Fibroblast of skin of back (primary cell): Measurements from ENCODE around the gene OR5H14. TPM values are rescaled to one million over a fixed set of nuclear protein-coding genes. Genes with fewer than 3 reads are reported as not detected.
"Not testable (repeated sequence)": the region's sequence is repeated elsewhere in the genome, so short reads cannot be mapped to it uniquely, and the experiment has no call there.

ENCODE experiments used
- DNase-seq: peaks from one replicate; pipeline ENCODE4 v3.0.0-alpha.2; 2013
- polyA plus RNA-seq, 2 experiments: library from polyadenylated mRNA; unstranded; fragments of 120-200 nt; gene quantifications; one replicate each; pipeline ENCODE4 v1.2.1, GENCODE V29; 2013; ENCODE audit not compliant: insufficient read length in 2 of 2

The OR5H14 gene
- 0.01 TPM for polyA plus RNA-seq (2013, experiment 1 of 2; ENCODE audit: insufficient read length)
- polyA plus RNA-seq (2013, experiment 2 of 2; ENCODE audit: insufficient read length), result not detected

GRCh38 chr3:98147179-98147578 lies at the start of gene OR5H14:
Gene OR5H14, plus strand, starts transcription at chr3:98147479. Its CDS starts 1,907 bp downstream, at chr3:98149386.
- DNase-seq, result no peak

GRCh38 chr3:98099848-98100247 lies 47.4 kb upstream of the OR5H14 start:
- DNase-seq, result no peak

- DNase-seq, result no peak
These were observed 39.1 kb upstream of the OR5H14 start for GRCh38 chr3:98108162-98108561.

- DNase-seq, result no peak
These were observed 37.3 kb upstream of the OR5H14 start for GRCh38 chr3:98109807-98110549.

DNA sequence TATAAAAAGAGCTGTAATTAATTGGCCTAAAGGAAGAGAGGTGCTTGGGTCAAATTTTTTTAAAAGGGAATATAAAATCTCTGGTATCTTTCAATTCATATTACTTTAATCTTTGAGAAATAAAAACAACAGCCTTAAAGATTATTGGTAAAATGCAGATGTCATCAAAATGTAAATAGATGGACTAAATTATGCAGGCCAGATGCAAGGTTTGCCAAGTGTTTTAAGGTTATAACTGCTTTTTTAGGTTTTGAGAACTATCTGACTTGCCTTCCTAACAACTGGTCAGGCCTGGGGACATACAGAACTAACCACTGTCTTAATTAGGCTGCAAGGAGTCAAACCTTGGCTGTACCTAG lies 36.8 kb upstream of the OR5H14 start:
- no peak for DNase-seq

DNA sequence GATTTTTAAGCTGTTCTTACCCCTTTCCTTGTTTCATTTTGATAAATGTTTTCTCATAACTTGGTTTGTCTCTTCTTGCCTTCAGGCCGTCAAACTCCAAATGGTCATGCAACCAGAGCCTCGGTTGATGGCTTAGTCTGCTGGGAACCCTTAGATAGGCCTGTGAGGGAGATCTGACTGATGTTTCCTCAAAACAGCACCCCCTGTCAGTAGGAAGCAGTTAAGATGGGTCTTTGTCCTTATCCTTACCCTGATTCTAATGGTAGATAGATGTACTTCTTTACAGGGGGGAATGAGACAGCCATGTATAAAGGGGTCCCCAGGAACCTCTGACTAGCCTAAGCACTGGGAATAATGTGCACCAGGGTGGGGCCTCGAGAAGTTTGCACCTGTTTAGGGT lies 33.0 kb upstream of the OR5H14 start:
- no peak for DNase-seq

GRCh38 chr3:98115717-98116116 lies 31.6 kb upstream of the OR5H14 start:
- no peak for DNase-seq

GRCh38 chr3:98130421-98130820 lies 16.9 kb upstream of the OR5H14 start, which contains the start of gene OR5H1:
Gene OR5H1, plus strand, starts transcription at chr3:98130721. Its CDS starts 1,977 bp downstream, at chr3:98132698.
- DNase-seq, result no peak

DNA sequence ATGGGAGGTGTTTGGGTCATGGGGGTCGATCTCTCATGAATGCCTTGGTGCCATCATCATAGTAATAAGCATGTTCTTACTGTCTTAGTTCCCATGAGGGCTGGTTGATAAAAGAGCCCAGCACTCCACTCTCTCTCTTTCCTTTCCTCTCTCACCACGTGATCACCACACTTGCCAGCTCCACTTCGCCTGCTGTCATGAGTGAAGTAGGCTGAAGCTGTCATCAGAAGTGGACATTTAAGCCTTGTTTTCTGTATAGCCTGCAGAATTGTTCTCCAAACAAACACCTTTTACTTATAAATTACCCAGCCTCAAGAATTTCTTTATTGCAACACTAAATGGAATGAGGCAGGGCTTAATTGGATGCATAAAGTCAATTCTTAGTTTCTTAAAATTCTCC lies 10.6 kb upstream of the OR5H14 start:
- no peak for DNase-seq

DNA sequence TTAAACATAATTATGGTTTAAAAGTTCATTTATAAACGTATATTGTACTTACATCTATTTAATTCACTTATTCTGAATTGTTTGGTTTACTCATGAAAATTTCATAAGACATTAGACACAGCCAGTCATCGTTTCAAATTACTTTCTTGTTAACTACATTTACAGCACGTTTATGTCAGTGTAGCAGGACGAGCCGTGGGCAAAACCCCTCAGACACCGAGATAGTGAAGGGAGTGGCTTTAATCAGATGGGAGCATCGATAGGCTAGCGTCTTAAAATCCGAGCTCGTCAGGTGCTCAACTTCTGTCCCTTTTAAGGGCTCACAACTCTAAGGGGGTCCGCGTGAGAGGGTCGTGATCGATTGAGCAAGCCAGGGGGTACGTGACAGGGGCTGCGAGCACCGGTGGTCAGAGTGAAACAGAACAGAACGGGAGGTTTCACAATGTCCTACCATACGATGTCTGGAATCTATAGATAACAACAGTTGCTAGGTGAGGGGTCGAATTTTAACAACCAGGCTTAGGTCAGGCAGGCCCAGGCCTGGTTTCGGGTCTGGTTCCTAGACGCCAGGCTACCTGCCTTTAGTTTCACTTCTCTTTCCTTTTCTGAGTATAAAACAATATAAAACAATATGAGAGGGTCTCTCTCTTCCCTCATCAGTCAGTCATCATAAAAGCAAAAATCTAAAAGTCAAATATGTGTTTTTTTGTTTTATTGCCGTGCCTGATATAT lies 9.3 kb upstream of the OR5H14 start:
- not testable (repeated sequence) for DNase-seq

- no peak for DNase-seq
These were observed 6.7 kb upstream of the OR5H14 start for GRCh38 chr3:98140531-98140930.

DNA sequence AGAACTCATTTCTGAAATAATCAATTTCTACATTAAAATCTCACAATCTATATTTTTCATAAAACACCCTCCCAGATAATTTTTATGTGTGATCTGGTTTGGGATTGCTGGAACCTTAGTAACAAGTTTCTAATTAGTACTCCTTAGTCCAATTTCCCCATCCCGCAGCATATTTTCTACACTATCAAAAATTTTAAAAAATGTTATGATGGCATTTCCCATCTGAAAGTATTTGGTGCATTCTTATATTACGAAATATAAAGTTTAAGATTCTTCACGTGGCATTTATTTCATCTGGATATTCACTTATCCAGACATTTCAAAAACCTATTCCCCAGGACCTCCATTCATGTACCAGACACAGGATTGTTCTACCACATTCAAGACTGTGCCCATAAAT lies 1.5 kb downstream of the OR5H14 start:
- DNase-seq, result no peak

GRCh38 chr3:98149456-98149855 lies 2.2 kb downstream of the OR5H14 start:
- DNase-seq, result not testable (repeated sequence)

DNA sequence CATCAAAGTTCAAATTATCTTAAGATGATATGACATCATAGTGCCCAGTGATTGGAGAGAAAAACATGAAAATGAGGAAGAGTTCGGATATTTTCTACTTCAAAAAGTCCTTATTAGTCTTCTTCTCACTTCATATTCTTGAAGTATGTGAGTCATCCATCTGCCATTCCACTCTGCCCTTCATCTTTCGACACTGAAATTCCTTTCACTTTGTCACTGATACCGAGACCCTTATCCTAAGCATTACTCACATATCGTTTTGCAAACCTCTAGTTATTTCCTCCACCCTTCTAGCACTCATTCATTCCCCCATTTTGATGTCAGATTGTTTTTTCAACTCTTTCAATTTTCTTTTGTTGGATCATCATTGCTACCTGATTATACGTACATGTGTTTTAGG lies 4.0 kb downstream of the OR5H14 start:
- peak; percentile 0 for DNase-seq

GRCh38 chr3:98166396-98166795 lies 19.1 kb downstream of the OR5H14 start, which contains the start of gene OR5H15:
Gene OR5H15, plus strand, starts transcription at chr3:98166696. Its CDS starts 2,004 bp downstream, at chr3:98168700.
- no peak for DNase-seq

DNA sequence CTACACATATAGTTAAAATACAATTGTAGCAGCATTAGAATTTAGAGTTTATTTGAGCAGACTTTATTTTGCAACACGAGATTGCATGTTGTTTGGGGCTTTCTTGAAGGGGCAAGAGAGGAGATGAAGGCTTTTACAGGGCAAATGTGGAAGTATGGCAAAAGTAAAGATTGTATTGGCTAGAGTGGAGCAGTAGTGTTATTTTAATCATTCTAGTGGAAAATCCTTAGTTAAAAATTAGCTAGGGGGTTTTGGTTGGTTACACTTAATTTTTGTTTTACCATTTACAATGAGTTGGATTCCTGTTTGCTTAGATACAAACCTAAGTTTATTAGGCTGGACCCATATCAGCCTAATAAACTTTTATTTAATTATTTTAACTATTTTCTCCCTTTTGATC lies 23.8 kb downstream of the OR5H14 start:
- no peak for DNase-seq

DNA sequence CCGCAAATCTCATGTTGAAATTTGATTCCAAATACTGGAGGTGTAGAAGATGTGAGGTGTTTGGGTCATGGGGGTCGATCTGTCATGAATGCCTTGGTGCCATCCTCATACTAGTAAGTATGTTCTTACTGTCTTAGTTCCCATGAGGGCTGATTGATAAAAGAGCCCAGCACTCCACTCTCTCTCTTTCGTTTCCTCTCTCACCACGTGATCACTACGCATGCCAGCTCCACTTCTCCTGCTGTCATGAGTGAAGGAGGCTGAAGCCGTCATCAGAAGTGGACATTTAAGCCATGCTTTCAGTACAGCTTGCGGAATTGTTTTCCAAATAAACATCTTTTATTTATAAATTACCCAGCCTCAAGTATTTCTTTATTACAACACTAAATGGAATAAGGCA lies 25.3 kb downstream of the OR5H14 start:
- no peak for DNase-seq

- DNase-seq, result no peak
These were observed 33.1 kb downstream of the OR5H14 start for GRCh38 chr3:98180319-98180890.

DNA sequence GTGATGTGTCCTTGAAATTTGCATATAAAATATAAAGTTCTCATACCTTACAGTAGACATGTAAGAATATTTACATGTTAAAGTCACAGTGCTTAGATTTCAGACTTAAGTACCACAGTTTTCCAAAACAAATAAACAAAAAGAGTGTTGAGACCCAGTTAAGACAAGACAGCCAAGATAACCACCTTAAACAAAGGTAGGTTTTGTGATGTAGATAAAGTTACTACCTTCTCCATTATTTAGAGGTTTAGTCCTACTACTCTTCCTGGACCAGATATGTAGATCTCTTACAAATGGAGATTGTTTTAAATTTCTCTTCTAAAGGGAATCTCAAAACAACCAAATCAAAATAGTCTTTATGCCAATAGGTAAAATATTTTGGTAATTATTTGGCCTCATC lies 34.9 kb downstream of the OR5H14 start:
- no peak for DNase-seq

- DNase-seq, result no peak
These were observed 37.9 kb downstream of the OR5H14 start for GRCh38 chr3:98185180-98185579.

DNA sequence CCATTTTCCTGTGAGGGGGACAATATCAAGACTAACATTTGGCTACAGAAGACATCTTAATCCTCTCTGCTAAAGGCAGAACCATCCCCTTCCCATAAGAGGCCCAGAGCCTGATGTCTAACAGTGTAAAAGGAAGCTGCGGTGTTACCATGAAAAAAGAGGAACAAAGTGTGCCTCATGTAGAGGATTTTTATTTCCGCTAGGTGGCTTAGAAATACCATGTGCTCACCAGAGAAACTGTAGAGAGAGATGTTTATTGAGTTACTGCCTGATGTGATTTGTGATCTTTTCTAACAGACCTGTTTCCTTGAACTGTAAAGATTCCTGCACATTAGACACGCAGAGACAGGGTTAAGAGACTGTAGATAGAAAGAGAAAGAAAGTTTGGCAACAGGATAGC lies 41.3 kb downstream of the OR5H14 start:
- DNase-seq, result no peak

DNA sequence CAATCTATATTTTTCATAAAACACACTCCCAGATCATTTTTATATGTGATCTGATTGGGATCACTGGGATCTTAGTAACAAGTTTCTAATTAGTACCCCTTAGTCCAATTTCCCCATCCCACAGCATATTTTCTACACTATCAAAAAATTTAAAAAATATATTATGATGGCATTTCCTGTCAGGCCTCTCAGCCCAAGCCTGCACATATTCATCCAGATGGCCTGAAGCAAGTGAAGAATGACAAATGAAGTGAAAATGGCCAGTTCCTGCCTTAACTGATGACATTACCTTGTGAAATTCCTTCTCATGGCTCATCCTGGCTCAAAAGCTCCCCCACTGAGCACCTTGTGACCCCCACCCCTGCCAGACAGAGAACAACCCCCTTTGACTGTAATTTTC lies 43.6 kb downstream of the OR5H14 start:
- not testable (repeated sequence) for DNase-seq

DNA sequence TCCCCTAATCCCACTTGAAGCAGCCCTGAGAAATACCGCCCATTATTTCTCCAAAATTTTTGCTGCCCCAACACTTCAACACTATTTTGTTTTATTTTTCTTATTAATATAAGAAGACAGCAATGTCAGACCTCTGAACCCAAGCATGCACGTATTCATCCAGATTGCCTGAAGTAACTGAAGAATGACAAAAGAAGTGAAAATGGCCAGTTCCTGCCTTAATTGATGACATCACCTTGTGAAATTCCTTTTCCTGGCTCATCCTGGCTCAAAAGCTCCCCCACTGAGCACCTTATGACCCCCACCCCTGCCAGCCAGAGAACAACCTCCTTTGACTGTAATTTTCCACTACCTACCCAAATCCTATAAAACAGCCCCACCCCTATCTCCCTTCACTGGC lies 49.0 kb downstream of the OR5H14 start:
- DNase-seq, result not testable (repeated sequence)
